Gastrocnemius medialis (tissue), 4 donors: Measurements from ENCODE around the gene SLC6A18.

Experiments
- POLR2A ChIP-seq, 2 donors: fragments of 450-650 bp; IDR thresholded peaks; one replicate each; pipeline ENCODE4 v1.6.1; 2017; ENCODE audit warnings: antibody characterized with exemption in 2 of 2, mild to moderate bottlenecking in 2 of 2, moderate library complexity in 2 of 2
- TF ChIP-seq, protein P1 (sequence below), 5 experiments: fragments of 450-650 bp in 3 of 5; fragments of 200-600 bp in 2 of 5; sonication (generic) in 2 of 5; IDR thresholded peaks in 4 of 5; conservative IDR thresholded peaks in 1 of 5; 1 replicate in 4 of 5; 2 replicates in 1 of 5; pipeline ENCODE4 v1.5.1; 2016 to 2019; ENCODE audit warnings: antibody characterized with exemption in 5 of 5, mild to moderate bottlenecking in 3 of 5, moderate library complexity in 3 of 5

DNA sequence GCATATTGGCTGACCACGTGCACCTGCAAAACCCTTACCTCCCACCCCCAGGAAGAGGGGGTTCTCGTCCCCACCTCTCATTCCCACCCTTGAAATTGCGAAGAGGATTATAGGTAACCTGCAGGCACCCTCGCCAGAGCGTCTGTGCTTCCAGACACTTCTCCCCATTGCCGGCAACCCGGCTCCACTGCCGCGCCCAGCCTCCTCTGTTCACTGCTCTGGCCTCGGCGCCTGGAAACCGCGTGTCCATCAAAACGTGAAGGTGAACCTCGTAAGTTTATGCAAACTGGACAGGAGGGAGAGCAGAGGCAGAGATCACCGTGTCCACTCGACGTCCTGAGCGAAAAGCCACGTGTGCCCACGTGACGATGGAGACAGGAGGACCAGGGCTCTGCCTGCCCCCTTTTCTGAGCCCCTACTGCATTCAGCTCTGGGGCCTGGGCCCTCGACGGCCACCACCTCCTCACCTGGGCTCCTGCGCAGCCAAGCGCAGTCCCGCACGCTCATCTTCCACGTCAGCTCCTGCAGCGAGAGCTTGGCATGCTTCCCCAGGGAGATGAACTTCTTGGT lies 67.8 kb downstream of the SLC6A18 start:
- TF ChIP-seq, protein P1, sequence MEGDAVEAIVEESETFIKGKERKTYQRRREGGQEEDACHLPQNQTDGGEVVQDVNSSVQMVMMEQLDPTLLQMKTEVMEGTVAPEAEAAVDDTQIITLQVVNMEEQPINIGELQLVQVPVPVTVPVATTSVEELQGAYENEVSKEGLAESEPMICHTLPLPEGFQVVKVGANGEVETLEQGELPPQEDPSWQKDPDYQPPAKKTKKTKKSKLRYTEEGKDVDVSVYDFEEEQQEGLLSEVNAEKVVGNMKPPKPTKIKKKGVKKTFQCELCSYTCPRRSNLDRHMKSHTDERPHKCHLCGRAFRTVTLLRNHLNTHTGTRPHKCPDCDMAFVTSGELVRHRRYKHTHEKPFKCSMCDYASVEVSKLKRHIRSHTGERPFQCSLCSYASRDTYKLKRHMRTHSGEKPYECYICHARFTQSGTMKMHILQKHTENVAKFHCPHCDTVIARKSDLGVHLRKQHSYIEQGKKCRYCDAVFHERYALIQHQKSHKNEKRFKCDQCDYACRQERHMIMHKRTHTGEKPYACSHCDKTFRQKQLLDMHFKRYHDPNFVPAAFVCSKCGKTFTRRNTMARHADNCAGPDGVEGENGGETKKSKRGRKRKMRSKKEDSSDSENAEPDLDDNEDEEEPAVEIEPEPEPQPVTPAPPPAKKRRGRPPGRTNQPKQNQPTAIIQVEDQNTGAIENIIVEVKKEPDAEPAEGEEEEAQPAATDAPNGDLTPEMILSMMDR (IDR thresholded peaks at IDR 0.05 in 4 of 5, conservative IDR thresholded peaks at IDR 0.05 in 1 of 5): no peak
- no peak for TF ChIP-seq POLR2A (IDR thresholded peaks at IDR 0.05)
